ENCODE data around the gene MYH3.

DNA sequence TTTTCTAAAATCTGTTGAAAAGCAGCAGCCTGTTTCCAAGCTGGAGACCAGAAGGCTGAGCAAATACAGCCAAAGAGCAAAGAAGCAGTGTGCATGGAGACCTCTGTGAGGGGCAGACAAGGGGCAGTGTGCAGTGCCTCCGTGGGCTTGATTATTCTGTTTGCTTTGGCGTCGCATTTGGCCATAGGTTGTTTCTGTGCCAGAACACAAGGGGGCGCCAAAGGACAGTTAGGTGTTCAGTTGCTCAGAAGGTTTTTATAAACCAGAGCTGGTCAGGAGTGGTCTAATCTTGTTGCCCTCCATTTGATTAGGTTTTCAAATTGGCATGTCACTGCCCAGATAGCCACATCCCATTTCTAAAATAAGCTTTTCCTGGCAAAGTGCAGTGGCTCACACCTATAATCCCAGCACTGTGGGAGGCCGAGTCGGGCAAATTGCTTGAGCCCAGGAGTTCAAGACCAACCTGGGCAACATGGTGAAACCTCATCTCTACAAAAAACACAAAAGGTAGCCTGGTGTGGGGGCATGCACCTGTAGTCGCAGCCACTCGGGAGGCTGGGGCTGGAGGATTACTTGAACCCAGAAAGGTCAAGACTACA, 10.6 kb downstream of the MYH3 start:
- no peak for TF ChIP-seq ETV6 (CRISPR knock-in tag; IDR thresholded peaks at IDR 0.05)
- no peak for TF ChIP-seq ELF4 (CRISPR knock-in tag; IDR thresholded peaks at IDR 0.05; ENCODE audit: low read depth)
- TF ChIP-seq ATF3 (CRISPR knock-in tag; conservative IDR thresholded peaks at IDR 0.05) = no peak
- no peak for TF ChIP-seq SP1 (CRISPR knock-in tag; conservative IDR thresholded peaks at IDR 0.05)
- no peak for TF ChIP-seq MYBL2 (CRISPR knock-in tag; IDR thresholded peaks at IDR 0.05)
- TF ChIP-seq KAT7 (CRISPR knock-in tag; IDR thresholded peaks at IDR 0.05; ENCODE audit: borderline replicate concordance) = no peak
- peak; percentile 67 for TF ChIP-seq CTCF (IDR thresholded peaks at IDR 0.05)
- TF ChIP-seq, protein P1, sequence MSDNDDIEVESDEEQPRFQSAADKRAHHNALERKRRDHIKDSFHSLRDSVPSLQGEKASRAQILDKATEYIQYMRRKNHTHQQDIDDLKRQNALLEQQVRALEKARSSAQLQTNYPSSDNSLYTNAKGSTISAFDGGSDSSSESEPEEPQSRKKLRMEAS (CRISPR knock-in tag; IDR thresholded peaks at IDR 0.05) = no peak
- TF ChIP-seq FOXJ3 (CRISPR knock-in tag; IDR thresholded peaks at IDR 0.05; ENCODE audit: borderline replicate concordance) = no peak
- TF ChIP-seq E2F4 (CRISPR knock-in tag; IDR thresholded peaks at IDR 0.05; ENCODE audit: borderline replicate concordance, low read depth) = no peak
- TF ChIP-seq, protein P2, sequence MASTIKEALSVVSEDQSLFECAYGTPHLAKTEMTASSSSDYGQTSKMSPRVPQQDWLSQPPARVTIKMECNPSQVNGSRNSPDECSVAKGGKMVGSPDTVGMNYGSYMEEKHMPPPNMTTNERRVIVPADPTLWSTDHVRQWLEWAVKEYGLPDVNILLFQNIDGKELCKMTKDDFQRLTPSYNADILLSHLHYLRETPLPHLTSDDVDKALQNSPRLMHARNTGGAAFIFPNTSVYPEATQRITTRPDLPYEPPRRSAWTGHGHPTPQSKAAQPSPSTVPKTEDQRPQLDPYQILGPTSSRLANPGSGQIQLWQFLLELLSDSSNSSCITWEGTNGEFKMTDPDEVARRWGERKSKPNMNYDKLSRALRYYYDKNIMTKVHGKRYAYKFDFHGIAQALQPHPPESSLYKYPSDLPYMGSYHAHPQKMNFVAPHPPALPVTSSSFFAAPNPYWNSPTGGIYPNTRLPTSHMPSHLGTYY (CRISPR knock-in tag; IDR thresholded peaks at IDR 0.05) = no peak
- no peak for TF ChIP-seq NFATC4 (CRISPR knock-in tag; IDR thresholded peaks at IDR 0.05)
- no peak for TF ChIP-seq E2F1 (CRISPR knock-in tag; IDR thresholded peaks at IDR 0.05)
- no peak for TF ChIP-seq JUN (CRISPR knock-in tag; IDR thresholded peaks at IDR 0.05)

Data from WTC11 (cell line).